ENCODE results near the gene DOCK6.

The DOCK6 gene

DNA sequence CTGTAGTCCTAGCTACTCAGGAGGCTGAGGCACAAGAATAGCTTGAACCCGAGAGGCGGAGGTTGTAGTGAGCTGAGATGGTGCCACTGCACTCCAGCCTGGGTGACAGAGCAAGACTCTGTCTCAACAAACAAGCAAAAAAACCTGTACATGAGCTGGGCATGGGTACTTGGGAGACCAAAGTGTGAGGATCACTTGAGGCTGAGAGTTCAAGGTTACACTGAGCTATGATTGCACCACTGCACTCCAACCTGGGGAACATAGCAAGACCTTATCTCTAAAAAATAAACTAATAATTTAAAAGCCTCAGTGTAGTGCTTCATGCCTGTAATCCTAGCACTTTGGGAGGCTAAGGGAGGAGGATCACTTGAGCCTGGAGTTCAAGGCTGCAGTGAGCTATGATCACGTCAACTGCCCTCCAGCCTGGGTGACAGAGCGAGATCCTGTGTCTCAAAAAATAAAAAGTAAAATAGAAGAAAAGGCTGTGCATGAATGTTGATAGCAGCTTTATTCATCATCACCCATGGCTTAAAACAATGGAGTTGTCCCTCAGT is 12.3 kb upstream of the DOCK6 start:
- H3K4me1 ChIP-seq (ENCODE audit: control insufficient read depth, insufficient read depth, low read length), result no peaks in the 10 kb centered on the region
- ChIA-PET POLR2A (no interaction called here), CTCF (interaction anchor here (0.5 to 1.0 kb wide), 4 partner anchors 19 to 200 kb away, joined by 3 to 5 read pairs (median 4); no protein-coding TSS in a partner anchor)
- H3K4me3 ChIP-seq (ENCODE audit: low read depth, low read length), result no peak overlapping the region
- TF ChIP-seq ZNF24 (tag by site-specific recombination; IDR thresholded peaks at IDR 0.05), result no peak
- TF ChIP-seq, protein P1, sequence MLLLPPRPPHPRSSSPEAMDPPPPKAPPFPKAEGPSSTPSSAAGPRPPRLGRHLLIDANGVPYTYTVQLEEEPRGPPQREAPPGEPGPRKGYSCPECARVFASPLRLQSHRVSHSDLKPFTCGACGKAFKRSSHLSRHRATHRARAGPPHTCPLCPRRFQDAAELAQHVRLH (tag by site-specific recombination; IDR thresholded peaks at IDR 0.05), result no peak
- no peak for TF ChIP-seq ZNF610 (tag by site-specific recombination; IDR thresholded peaks at IDR 0.05; ENCODE audit: borderline replicate concordance)
- TF ChIP-seq, protein P2, sequence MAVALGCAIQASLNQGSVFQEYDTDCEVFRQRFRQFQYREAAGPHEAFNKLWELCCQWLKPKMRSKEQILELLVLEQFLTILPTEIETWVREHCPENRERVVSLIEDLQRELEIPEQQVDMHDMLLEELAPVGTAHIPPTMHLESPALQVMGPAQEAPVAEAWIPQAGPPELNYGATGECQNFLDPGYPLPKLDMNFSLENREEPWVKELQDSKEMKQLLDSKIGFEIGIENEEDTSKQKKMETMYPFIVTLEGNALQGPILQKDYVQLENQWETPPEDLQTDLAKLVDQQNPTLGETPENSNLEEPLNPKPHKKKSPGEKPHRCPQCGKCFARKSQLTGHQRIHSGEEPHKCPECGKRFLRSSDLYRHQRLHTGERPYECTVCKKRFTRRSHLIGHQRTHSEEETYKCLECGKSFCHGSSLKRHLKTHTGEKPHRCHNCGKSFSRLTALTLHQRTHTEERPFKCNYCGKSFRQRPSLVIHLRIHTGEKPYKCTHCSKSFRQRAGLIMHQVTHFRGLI (tag by site-specific recombination; IDR thresholded peaks at IDR 0.05), result no peak
- TF ChIP-seq, protein P3, sequence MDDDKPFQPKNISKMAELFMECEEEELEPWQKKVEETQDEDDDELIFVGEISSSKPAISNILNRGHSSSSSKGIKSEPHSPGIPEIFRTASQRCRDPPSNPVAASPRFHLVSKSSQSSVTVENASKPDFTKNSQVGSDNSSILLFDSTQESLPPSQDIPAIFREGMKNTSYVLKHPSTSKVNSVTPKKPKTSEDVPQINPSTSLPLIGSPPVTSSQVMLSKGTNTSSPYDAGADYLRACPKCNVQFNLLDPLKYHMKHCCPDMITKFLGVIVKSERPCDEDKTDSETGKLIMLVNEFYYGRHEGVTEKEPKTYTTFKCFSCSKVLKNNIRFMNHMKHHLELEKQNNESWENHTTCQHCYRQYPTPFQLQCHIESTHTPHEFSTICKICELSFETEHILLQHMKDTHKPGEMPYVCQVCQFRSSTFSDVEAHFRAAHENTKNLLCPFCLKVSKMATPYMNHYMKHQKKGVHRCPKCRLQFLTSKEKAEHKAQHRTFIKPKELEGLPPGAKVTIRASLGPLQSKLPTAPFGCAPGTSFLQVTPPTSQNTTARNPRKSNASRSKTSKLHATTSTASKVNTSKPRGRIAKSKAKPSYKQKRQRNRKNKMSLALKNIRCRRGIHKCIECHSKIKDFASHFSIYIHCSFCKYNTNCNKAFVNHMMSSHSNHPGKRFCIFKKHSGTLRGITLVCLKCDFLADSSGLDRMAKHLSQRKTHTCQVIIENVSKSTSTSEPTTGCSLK (tag by site-specific recombination; IDR thresholded peaks at IDR 0.05), result no peak
- no peak for TF ChIP-seq ZNF560 (tag by site-specific recombination; IDR thresholded peaks at IDR 0.05; ENCODE audit: borderline replicate concordance)
- no peak for TF ChIP-seq ZFP3 (tag by site-specific recombination; IDR thresholded peaks at IDR 0.05; ENCODE audit: low read depth)
- TF ChIP-seq ZNF391 (tag by site-specific recombination; IDR thresholded peaks at IDR 0.05; ENCODE audit: borderline replicate concordance, low read depth), result no peak
- no peak for TF ChIP-seq WT1 (tag by site-specific recombination; IDR thresholded peaks at IDR 0.05)
- TF ChIP-seq, protein P4, sequence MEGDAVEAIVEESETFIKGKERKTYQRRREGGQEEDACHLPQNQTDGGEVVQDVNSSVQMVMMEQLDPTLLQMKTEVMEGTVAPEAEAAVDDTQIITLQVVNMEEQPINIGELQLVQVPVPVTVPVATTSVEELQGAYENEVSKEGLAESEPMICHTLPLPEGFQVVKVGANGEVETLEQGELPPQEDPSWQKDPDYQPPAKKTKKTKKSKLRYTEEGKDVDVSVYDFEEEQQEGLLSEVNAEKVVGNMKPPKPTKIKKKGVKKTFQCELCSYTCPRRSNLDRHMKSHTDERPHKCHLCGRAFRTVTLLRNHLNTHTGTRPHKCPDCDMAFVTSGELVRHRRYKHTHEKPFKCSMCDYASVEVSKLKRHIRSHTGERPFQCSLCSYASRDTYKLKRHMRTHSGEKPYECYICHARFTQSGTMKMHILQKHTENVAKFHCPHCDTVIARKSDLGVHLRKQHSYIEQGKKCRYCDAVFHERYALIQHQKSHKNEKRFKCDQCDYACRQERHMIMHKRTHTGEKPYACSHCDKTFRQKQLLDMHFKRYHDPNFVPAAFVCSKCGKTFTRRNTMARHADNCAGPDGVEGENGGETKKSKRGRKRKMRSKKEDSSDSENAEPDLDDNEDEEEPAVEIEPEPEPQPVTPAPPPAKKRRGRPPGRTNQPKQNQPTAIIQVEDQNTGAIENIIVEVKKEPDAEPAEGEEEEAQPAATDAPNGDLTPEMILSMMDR (tag by site-specific recombination; IDR thresholded peaks at IDR 0.05), result no peak
- TF ChIP-seq, protein P5, sequence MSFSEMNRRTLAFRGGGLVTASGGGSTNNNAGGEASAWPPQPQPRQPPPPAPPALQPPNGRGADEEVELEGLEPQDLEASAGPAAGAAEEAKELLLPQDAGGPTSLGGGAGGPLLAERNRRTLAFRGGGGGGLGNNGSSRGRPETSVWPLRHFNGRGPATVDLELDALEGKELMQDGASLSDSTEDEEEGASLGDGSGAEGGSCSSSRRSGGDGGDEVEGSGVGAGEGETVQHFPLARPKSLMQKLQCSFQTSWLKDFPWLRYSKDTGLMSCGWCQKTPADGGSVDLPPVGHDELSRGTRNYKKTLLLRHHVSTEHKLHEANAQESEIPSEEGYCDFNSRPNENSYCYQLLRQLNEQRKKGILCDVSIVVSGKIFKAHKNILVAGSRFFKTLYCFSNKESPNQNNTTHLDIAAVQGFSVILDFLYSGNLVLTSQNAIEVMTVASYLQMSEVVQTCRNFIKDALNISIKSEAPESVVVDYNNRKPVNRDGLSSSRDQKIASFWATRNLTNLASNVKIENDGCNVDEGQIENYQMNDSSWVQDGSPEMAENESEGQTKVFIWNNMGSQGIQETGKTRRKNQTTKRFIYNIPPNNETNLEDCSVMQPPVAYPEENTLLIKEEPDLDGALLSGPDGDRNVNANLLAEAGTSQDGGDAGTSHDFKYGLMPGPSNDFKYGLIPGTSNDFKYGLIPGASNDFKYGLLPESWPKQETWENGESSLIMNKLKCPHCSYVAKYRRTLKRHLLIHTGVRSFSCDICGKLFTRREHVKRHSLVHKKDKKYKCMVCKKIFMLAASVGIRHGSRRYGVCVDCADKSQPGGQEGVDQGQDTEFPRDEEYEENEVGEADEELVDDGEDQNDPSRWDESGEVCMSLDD (tag by site-specific recombination; IDR thresholded peaks at IDR 0.05), result no peak
- no peak for TF ChIP-seq ZNF112 (tag by site-specific recombination; IDR thresholded peaks at IDR 0.05)
- no peaks in the 10 kb centered on the region for H3K9me3 ChIP-seq (ENCODE audit: control insufficient read depth, insufficient read depth, low read depth, low read length)
- H3K27ac ChIP-seq (ENCODE audit: extremely low read depth, low read depth, low read length), result no peak overlapping the region
- H3K36me3 ChIP-seq (ENCODE audit: control insufficient read depth in 2 of 2, insufficient read depth in 1 of 2, low read length in 2 of 2), result no peaks in the 10 kb centered on the region

DNA sequence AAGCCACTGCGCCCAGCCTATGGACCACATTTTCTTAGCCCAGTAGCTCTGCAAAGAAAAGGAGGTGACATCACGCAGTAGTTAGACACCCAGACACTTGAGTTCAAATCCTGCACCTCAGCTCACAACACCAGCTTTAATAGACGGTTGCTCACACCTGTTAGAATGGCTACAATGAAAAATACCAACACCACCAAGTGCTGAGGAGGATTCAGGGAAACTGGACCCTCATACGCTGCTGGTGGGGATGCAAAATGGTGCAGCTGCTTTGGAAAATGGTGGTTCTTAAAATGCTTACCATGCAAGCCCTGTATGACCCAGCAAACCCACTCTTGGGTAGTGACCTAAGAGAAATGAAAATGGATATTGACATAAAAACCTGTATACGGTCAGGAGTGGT is 11.7 kb upstream of the DOCK6 start:
- Histone ChIP-seq H3K4me1 (ENCODE audit: control insufficient read depth, insufficient read depth, low read length) (no peaks in the 10 kb centered on the region), H3K9me3 (ENCODE audit: control insufficient read depth, insufficient read depth, low read depth, low read length) (no peaks in the 10 kb centered on the region), H3K36me3 (ENCODE audit: control insufficient read depth in 2 of 2, insufficient read depth in 1 of 2, low read length in 2 of 2) (no peaks in the 10 kb centered on the region), H3K27ac (ENCODE audit: extremely low read depth, low read depth, low read length) (no peak overlapping the region), H3K4me3 (ENCODE audit: low read depth, low read length) (no peak overlapping the region)
- ChIA-PET POLR2A (no interaction called here), CTCF (interaction anchor here (0.6 to 1.1 kb wide), 2 partner anchors 11 to 172 kb away, joined by 3 read pairs; no protein-coding TSS in a partner anchor)
- TF ChIP-seq, protein P6, sequence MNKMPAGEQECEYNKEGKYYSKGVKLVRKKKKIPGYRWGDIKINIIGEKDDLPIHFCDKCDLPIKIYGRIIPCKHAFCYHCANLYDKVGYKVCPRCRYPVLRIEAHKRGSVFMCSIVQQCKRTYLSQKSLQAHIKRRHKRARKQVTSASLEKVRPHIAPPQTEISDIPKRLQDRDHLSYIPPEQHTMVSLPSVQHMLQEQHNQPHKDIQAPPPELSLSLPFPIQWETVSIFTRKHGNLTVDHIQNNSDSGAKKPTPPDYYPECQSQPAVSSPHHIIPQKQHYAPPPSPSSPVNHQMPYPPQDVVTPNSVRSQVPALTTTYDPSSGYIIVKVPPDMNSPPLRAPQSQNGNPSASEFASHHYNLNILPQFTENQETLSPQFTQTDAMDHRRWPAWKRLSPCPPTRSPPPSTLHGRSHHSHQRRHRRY (tag by site-specific recombination; IDR thresholded peaks at IDR 0.05), result no peak
- TF ChIP-seq SETDB1 (IDR thresholded peaks at IDR 0.05; ENCODE audit: insufficient read length, low read length), result no peak
- peak; percentile 97 for TF ChIP-seq ZNF184 (tag by site-specific recombination; IDR thresholded peaks at IDR 0.05)
